Activated T-cell treated with anti-CD3 and anti-CD28 coated beads for 24 hours (primary cell): ENCODE measurements around the gene MOCOS.

Source experiments
- DNase-seq: peaks from one replicate; pipeline ENCODE4 v3.0.0-alpha.2; 2020; ENCODE audit warnings: low read depth

The MOCOS gene

DNA sequence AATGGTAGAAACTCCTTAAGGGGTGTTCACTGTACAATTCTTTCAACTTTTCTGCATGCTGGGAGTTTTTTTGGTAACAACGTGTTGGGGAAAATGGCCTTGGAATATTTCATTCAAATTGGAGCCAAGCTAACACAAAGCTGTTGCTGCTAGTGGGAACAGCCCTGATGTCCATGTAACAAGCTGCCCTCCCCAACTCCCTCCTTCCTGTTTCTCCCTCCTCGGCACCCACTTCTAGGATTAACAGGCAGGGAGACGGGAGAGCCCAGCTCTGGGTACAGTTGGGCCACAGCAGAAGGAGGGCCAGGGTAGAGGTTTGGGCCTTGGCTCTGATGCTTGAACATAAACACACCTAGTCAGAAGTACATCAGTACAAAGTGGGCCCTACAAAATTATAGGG lies 9.4 kb upstream of the MOCOS start:
- no peak for DNase-seq

DNA sequence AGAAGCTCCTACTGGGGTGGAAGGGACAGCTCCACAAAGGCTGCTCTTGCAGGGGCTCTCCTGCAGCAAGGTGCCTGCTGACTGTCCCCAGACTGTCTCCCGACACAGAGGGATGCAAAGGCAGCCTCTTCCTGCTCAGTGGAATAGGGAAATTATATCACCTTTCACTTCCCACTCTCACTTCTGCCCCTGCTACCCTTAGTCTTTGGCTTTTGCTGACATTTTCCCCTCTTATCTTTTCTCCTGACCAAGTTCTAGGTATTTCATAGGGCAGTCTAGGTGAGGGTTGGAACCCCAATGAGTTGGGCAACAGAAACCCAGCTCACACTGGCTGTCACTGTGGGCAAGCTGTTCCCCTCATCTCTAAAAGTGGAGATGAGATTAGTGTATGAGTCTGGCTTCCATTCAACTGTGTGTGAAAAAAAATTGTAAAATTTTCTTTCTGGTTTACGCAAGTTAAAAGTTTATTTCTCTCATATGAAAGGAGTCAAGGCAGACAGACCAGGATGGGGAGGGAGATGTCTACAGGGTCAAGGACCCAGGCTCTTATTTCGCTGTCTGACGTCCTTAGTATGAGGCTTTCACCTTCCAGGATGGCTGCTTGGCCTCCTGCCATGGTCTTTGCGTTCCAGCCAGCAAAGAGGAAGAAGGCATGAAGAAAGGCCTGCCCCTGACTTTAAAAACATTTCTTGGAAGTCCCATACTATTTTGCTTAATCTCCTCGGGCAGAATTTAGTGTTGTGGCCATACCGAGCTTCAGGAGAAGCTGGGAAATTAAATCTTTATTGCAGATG lies 7.5 kb upstream of the MOCOS start:
- DNase-seq = no peak

DNA sequence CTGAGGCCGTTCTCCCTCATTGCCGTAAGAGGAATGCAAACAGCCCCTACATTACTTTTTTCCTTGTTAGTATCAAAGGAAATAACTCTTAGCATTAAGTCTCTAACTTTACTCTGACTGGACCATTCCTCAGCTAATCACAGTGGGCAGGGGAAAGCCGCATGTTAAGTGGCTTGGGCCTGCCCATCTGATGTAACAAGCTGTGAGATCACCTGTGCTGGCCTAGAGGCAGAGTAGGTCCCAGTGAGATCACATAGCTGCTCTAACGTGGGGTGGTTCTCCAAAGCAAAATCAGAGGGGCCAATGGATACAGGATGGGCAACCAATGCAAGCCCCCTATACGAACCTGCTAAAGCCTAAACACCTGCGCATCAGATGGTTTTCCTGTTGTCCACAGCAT lies 5.9 kb upstream of the MOCOS start:
- no peak for DNase-seq

DNA sequence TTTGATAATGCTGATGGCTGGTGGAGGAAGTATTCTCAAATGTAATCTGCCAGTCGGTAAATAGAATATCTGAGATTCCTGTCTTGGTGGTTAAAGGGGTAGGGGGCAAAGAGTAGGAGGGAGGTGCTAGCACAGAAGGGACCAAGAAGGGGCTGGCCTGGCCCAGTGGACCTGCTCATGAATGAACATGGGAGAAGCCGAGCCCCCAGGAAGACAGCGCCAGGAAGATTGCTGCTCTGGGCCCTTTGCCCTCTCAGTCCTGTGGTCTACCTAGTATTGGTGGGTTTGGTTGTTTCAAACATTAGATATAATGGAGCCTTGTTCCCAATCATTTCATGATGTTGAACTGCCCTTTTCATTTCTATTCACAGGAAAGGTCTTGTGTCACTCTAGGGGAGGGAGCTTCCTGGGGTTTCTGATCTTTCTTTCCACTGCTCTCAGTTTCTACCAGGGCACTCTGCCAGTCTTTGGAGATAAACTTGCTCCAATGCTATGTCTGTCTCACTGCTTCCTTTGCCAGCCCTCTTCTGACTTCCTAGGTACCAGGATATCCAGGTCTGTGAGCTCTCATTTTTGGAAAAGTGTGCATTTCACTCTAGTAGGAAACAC lies 5.3 kb upstream of the MOCOS start:
- DNase-seq = no peak

DNA sequence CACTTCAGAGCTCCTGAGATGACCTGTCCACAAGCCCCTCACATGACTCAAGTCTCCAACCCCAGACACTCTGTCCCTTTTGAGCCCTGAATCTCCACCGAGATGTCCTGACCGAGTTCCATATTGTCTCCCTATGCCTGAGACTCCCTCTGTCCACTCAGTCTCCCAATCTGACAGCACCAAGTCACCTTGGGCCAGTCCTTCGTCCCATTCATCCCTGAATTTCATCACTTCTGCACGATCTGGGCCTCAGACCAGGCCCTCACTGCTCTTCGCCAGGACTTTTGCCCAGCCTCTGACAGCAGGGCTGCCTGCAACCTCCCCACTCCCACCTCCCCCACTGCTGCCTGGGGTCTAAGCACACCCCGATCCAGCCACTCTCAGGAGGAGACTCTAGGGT lies 4.3 kb upstream of the MOCOS start:
- no peak for DNase-seq

DNA sequence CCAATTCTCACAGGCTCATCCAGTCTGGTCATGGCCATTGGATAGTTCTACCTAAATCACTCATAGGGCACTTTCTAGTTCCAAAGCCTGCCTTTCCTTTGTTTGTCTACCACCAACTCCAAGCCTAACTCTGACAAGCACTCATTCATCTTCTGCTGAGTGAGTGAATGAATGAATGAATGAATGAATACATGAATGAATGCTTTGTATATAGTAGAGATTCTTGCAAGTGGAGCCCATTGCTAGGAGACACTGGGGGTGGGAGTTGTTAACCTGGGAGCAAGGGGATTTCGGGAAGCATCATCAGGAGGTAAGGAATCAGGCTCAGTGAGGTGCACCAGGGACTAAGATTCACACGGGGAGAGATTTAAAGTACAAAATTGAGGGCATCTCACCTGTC lies 3.3 kb upstream of the MOCOS start:
- no peak for DNase-seq

DNA sequence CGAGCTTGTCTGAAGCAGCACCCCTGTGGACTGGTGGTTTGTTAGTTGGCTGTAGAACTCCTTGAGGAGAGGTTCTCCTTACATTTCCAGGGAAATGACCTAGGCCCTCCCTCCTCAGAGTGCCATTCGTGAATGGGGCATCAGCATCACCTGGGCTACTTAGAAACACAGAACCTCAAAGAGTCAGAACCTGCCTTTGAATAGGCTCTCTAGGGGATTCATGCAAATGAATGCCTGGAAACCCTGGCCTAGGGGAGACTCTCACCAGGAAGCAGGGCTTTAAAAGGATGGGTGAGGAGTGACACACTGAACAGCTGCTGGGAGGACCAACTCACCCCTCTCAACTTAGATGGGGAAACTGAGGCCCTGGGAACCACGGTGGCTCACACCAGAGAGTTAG lies 2.1 kb upstream of the MOCOS start:
- DNase-seq = no peak

DNA sequence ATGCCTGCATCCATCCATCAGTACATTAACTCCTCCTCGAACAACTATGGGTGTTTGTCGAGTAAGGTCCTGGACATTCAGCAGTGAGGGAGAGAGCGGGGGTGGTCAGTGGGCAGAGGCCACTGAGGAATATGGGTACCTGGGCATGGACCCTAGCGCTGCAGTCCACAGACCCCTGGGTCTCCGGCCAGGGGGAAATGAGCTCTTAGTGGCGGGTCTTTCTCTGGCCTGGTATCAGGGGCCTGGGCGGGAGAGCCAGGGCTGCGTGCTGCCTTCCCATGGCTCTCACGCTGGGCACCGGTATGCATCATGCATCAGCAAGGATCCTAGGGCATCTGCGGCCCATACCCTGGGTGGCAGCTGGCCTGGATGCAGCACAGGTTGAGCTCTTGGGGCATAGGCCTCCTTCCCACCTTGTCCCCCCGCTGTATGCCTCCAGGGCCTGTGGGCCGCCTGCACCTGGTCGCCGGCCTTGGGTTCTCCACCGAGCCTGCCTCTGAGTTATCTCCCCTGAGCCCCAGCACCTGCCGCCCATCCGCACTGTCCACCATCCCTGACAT lies 1.3 kb upstream of the MOCOS start:
- no peak for DNase-seq

DNA sequence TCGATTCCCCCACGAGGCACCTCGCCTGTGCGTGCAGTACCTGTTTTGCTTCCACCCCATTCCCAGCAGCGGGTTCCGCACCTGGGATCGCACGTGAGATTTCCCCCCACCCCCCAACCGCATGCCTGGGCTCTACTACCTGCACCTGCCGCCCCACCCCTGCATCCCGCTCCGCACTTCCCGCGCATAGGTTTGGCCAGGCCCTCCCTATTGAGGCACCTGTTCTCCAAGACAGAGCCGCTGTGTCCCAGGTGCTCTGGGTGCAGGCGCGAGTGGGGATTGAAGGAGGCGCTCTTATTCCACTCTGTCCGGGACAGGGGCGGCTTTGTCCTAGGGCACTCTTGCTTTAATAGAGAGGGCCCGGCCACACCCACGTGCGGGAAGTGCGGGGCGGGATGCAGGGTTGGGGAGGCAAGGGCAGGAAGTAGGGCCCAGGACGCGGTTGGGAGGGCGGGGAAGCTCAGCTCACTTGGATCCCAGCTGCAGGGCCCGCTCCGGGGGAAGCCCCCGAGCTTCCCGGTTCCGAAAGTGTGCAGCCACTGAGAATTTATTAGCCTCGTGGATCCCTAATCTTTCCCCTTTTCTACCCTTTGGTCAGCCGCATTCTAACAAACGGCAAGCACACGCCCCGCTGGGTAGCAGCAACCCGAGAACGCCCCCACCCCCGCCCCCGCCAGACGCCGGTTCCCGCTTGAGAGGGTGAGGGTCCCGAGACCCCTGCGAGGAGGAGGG lies 670 bp upstream of the MOCOS start:
- DNase-seq = no peak

DNA sequence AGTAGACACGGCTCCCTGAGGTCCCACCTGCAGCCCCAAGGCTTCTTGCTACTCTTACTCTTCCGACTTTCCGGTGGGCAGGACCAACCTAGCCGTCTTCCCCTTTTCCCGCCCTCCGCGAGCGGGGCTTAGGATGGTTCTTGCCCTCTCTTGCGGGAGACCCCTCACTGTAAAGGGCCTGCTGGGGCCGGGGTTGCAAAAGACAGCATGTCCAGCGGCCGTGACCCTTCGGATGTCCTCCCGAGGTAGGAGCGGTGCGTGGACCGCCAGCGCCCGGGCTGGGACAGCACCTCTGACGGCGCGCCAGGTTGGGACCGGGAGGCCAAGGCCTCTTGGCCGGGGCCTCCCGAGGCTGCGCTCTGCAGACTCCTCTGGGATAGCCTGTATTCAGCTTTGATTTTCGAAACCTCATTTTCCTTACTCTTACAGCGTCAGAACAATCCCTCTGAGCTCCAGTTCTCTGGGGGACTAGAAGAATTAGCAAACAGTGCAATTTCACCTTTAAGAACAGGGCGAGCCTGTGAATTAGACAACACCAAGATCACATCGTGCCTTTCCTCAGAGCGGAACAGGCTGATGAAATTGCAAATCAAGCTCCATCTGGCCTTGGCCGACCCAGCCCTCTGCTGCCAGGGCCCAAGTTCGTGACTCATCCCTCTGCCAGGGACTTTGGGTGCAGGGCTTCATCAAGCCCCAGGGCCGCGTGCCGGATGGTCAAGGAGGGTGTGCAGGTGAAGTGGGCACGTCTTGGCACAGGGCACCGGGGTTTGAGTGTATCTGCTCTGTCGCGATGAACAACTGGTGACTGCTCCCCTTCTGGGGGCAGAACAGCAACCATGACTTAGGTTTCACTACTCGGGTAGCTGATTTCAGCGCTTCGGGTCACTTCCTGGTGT lies 777 bp downstream of the MOCOS start:
- DNase-seq = no peak

DNA sequence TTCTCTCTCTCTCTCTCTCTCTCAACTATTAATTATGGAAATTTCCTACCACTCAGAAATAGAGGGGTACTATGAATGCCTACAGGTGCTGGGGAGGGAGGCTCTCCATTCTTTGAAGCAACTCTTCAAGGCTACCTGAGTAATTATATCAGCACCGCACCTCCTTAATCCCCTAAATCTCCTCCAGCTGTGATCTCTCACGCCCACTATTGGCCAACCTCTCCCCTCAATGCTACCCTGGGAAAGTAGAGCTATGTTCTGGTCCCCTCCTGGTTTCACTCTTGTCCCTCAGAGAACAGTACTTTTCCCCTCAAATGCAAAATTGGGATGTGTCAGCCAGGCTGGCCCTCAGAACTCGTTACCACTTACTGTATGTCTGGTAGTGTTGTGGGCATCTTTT lies 1.6 kb downstream of the MOCOS start:
- no peak for DNase-seq

DNA sequence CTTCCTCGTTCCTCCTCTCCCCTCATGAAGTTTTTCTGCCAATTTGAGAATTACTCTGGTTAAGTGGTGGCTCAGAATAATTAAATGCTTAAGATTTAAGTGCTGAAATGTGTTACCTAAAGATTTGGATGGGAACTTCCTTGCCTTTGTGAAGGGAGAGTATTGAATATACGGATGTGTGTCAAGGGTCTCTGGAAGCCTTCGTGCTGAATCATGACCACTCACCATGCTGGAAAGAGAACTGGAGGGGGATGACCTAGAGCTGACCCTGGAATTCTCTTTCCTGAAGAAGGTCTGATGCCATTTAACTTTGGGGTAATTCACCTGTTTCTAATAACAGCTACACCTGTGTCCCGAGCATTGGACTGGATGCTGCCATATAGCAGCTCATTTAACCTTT lies 2.2 kb downstream of the MOCOS start:
- no peak for DNase-seq

DNA sequence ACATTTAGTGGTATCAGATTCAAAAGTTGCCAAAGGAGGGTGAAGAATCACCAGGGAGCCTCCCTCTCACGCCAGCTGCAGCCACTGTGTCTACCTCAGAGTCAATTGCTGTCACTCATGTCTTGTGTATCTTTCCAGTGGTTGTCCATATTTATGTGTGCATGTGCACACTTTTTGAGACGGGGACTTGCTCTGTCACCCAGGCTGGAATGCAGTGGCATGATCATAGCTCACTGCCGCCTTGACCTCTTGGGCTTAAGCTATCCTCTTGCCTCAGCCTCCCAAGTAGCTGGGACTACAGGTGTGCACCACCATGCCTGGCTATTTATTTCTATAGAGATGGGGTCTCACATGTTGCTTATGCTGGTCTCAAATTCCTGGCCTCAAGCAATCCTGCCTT lies 4.0 kb downstream of the MOCOS start:
- no peak for DNase-seq

DNA sequence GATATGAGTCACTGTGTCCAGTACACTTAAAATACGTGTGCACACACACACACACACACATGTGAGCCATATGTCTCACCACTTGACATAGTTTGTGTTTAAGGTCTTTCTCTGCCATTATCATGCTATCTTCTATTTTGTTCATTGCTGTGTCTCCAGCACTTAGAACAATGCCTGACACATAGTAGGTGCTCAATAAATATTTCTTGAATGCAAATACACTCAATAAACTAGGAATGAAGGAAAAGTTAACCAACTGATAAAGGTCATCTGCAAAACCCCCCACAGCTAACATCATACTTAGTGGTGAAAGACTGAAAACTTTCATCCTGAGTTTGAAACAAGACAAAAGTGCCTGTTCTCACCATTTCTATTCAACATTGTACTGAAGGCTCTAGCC lies 4.4 kb downstream of the MOCOS start:
- no peak for DNase-seq

DNA sequence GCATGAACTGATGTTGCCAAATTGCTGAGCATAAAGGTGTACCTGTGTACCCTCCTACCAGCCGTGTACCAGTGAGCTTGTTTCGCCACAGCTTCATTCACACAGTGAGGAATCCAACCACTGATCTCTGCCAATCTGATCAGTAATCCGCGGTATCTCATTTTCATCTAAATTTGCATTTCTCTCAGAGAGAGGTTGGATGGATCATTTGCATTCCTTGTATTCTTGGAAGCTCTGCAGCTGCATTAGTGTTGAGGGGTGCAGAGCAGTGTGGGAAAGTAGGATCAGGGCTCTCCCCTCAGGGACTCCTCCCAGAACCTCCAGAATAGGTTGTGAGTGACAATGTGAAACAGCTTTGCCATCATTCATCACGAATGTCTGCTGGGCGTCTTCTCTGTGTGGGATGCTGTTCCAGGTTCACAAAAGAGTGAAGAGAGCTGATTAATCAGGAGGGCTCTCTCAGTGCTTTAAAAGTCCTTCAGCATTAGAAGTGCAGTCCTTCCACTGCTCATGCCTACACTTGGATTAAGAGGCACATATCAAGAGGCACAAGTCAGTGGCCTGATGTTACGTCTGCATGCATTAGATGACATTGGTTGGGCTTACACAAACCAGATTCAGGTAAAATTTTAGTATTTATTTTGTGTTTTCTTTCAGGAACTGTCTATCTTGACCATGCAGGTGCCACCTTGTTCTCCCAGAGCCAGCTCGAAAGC lies 7.5 kb downstream of the MOCOS start:
- no peak for DNase-seq

DNA sequence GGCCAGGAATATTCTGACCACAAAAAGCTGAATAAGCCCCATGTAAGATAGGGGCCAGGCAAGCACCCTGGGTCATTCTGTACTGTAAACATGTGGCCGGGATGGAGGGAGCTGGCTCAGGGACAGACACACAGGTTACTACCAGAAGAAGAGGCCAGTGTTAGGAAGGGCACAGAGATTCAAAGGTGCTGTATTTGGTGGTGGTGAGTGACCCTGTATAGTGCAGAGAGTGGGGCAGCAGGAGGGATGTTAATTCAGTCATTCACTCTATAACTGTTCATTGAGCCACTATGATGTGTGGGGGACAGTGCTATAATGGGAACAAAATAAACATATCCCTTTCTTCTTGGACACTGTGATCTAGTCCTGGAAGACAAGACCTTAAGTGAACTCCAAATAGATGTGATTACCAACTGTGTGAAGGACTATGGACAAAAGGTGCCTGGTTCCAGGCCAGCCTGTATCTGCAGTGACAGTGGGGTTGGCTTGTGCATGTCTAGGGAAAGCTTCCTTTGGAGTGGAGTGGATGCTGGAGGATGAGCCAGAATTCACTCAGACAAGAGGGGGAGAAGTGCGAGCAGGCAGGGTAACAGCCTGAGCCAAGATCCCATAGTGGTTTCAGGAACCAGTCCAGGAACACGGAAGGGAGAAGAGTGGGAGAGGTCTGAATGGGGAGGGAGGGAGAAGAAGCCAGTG lies 8.3 kb downstream of the MOCOS start:
- no peak for DNase-seq

DNA sequence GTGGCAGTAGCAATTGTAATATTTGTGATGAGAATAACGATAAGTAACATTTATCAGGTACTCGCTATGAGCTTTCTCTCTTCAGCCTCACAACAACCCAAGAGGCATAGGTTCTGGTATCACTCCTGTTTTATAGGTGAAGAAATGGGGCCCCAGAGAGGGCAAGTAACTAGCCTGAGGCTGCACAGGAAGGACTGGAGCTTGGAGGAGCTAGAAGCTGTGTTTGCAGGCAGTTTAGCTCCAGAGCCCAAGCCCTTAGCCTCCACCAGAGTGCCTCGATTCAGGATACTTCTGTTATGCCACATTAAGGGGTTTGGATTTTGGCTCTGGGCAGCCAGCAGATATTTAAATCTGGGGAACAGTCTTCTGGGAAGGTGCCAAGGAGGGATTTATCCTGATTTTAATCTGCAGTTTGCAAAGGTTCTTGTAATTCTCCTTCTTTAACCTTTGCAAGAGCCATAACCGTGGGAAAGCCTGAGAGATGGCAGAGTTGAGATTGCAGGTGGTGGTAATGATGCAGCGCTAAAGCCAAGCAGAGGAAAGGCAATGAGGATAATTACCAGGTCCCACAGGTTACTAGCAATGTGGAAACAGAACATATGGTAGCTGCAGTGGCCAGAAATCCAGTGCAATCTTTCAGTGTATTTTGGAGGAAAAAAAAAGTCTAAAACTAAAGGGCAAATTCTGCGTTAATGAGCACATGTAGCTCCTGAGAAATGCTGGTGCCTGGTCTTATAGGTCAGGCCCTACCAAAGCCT lies 9.1 kb downstream of the MOCOS start:
- no peak for DNase-seq

DNA sequence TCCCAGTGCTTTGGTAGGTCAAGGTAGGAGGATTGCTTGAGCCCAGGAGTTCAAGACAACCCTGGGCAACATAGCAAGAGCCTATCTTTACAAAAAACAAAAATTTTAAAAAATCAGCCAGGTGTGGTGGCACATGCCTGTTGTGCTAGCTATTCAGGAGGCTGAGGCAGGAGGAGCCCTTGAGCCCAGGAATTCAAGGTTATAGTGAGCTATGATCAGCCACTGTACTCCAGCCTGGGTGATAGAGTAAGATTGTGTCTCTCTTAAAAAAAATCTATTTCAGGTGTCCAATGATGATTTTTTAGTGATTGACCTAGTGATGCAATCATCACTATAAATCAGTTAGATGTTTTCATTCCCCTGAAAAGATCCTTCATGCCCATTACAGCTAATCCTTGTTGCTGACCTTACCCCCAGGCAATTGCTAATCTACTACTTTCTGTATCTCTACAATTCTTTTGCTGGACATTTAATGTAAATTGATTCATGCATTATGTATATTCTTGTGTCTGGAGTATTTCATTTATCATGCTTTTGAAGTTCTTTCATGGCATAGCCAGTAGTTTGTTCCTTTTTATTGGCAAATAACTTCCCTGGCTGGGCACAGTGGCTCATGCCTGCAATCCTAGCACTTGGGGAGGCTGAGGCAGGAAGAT lies 10.3 kb downstream of the MOCOS start:
- DNase-seq = no peak

DNA sequence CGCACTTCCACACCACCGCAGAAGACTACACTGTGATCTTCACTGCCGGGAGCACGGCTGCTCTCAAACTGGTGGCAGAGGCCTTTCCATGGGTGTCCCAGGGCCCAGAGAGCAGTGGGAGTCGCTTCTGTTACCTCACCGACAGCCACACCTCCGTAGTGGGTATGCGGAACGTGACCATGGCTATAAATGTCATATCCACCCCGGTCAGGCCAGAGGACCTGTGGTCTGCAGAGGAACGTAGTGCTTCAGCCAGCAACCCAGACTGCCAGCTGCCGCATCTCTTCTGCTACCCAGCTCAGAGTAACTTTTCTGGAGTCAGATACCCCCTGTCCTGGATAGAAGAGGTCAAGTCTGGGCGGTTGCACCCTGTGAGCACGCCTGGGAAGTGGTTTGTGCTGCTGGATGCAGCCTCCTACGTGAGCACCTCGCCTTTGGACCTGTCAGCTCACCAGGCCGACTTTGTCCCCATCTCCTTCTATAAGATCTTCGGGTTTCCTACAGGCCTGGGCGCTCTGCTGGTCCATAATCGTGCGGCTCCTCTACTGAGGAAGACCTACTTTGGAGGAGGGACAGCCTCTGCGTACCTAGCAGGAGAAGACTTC lies 12.5 kb downstream of the MOCOS start:
- no peak for DNase-seq
